ENCODE measurements around the gene MRPL54.
"Not testable (repeated sequence)": the region's sequence is repeated elsewhere in the genome, so short reads cannot be mapped to it uniquely, and the experiment has no call there.

MRPL54 gene

GRCh38 chr19:3743486-3743885 lies 19.0 kb upstream of the MRPL54 start:
- DNase-seq = no peak

DNA sequence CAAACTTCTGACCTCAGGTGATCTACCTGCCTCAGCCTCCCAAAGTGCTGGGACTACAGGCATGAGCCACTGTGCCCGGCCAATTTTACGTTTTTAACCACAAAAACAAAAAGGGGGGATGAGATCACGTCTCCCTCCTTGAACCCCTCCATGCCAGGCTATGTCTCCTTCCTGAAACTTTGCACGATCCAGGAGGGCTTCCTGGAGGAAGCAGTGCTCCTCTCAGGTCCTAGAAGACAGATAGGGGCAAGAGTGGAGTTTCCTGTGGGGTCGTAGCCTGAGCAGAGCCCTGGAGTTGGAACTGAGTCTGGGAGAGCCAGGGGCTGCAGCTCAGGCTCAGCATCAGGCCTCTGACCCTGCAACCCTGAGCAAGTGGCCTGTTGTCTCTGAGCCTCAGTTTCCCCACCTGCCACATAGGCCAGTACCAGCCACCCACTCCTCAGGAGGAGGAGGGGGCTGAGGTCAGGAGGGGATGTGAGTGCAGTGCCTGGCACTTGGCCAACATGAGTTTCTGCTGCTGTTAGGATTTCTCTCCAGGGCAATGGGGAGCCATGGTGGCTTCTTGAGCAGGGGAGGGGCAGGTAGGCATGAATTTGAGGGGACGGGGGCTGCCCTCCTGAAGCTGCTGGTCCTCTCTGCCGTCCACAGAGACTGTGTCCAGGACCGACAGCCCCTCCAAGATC lies 17.0 kb upstream of the MRPL54 start:
- no peak for DNase-seq

- no peak for DNase-seq
Measured at GRCh38 chr19:3746371-3747056, 16.0 kb upstream of the MRPL54 start.

DNA sequence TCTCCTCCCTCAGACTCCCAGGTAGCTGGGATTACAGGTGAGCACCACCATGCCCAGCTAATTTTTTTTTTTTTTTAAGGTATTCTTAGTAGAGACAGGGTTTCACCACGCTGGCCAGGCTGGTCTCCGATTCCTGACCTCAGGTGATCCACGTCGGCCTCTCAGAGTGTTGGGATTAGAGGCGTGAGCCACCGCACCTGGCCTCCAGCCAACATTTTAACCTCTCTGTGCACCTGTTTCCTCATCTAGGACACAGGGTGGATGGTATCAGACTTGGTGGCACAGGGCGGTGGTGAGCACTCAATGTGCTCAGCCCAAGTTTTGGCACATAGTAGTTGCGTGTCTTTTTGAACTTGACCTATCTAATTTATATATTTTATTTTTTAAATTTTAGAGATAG lies 13.5 kb upstream of the MRPL54 start:
- DNase-seq = no peak

DNA sequence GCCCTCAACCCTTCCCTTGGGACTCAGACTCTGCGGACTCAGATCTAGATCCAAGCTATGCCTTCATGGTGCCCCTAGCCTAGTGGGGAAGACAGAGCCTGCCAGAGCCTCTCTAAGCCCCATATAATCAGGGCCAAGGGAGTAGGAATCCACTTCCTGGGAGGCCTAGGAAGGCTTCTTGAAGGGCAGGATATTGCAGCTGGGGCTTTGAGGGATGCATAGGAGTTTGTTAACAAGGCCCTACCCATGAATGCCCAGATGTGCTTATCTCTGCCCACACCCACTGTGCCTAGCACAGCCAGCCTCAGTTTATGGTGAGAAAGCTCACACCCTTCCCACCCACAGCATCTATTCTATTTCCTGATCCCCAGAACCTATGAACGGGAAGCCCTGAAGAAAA lies 12.3 kb upstream of the MRPL54 start:
- DNase-seq = no peak

GRCh38 chr19:3751236-3751635 lies 11.2 kb upstream of the MRPL54 start:
- no peak for DNase-seq

DNA sequence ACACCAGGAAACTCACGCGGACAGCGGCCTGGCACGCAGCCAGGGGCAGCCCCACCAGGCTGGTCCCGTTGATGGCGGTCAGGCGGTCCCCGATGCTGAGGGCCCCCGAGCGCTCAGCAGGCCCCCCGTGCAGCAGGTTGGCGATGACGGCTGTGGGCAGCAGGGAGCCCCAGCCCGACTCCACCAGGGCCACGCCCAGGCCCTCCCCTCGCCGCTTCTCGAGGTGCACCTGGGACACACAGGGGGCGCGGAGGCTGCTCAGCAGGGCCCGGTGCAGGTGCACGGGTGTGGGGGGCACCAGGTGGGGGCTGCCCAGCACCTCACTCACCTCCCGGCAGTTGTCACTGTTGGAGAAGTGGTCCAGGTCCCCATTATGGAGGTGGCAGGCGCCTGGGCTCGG lies 10.0 kb upstream of the MRPL54 start:
- DNase-seq = no peak

DNA sequence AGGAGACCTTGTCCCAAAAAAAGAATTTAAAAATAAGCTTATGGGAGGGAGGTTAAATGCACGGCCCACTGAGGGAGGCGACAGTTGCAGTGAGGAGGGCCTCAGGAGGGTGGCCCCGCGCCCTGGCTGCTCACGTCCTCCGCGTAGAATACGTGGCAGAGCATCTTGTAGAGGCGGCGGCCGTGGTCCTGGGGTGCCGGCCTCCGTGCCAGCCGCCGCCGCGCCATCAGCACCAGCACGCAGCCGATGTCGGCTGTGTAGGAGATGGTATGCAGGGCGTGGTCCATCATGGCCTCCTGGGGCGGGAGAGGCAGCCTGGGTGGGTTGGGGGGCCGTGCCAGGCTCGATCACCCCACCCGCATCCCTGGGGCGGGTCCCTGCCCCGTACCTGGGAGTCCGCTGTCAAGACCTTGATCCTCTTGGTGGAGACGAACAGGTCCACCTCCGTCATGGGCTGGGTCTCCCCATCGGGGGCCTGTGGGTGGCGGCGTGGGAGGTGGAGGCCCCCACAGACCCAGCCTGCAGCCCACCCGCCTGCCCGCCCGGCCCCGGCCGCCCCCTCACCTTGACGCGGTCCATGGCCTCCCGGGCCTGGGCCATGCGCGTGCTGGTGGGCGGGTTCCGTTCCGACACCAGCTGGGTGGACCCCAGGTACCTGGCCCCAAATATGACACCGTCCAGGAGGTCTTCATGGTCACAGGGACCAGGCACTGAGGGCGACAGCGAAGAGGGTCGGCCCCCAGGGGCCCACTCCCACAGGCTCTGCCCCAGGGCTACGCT lies 8.7 kb upstream of the MRPL54 start:
- no peak for DNase-seq

- DNase-seq = not testable (repeated sequence)
Measured at GRCh38 chr19:3757705-3758104, 4.8 kb upstream of the MRPL54 start.

GRCh38 chr19:3758297-3758696 lies 4.2 kb upstream of the MRPL54 start:
- DNase-seq = not testable (repeated sequence)

- DNase-seq = no peak
Measured at GRCh38 chr19:3759482-3760254, 2.8 kb upstream of the MRPL54 start.

GRCh38 chr19:3760871-3761361 lies 1.6 kb upstream of the MRPL54 start:
- DNase-seq = no peak

DNA sequence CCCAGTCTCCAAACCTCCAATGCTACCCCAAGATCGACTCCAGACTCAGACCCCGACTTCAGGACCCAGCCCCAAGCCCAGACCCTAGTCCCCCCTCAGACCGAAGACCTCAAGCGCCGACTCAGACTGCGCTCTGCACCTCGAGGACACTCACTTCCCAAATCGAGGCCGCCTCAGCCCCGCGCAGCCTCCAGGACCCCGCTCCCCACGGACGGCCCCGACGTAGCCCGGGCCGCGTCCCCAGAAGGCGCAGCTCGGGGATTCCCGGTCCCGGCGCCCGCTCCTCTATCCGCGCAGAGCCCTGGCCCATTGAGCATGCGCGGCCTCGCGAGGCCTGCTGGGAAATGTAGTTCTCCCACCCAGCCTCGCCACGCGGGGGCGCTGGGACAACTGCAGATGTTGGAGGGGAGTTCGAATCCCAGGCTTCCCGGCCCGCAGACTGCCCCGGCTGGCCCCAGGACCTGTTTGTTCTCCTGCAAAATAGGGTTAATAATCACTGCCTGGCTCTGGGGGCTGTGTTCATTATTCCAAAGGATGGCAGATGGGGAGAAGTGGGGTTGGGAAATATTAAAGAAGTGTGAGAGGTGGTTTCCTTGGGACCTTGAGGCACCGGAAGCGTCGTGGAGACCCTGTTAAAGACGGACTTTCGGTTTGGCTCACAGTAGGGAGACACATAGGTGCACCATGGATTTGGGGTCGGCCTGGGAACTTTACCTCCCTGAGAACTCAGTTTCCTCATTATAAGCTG lies 926 bp upstream of the MRPL54 start, which contains the start of gene APBA3:
APBA3 (minus strand) TSS at position 311 of the 748 bp plus-strand sequence. CDS start 1,428 bp downstream, outside the sequence.
- DNase-seq = peak; percentile 97

DNA sequence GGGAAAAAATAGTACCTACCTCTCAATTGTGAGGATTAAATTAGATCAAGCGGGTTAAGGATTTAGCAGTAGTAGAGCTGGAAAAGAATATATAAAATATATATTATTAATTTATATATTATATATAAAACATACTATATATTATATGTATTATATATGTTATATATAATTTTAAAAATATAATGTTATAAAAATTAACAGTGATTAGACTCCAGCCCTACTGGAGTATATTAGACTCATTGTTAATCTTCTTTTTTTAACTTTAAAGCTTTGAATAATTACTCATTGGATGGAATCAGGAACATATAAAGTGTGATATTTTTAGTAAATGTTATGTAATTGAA lies 380 bp upstream of the MRPL54 start:
- no peak for DNase-seq

GRCh38 chr19:3765121-3765520 lies 2.6 kb downstream of the MRPL54 start:
- DNase-seq = no peak

- DNase-seq = not testable (repeated sequence)
Measured at GRCh38 chr19:3765757-3766156, 3.3 kb downstream of the MRPL54 start.

DNA sequence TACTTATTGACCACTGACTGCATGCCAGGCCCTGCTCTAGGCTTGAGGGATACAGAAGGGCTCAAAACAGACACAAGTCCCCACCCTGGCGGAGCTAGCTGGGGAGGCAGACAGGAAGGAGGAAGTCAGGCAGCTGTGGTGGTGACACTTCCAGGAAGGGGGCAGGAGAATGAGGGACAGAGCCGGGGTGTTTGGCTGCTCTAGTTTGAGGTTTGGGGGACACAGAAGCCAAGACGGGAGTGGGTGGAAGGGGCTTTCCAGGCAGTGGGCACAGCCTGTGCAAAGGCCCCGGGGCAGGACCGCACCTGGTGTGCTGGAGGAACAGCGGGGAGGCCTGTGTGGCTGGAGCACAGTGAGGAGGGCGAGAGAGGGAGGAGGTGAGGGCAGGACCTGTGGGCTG lies 4.0 kb downstream of the MRPL54 start:
- no peak for DNase-seq

GRCh38 chr19:3767050-3767449 lies 4.6 kb downstream of the MRPL54 start:
- no peak for DNase-seq

- no peak for DNase-seq
Measured at GRCh38 chr19:3768015-3768747, 5.7 kb downstream of the MRPL54 start.

DNA sequence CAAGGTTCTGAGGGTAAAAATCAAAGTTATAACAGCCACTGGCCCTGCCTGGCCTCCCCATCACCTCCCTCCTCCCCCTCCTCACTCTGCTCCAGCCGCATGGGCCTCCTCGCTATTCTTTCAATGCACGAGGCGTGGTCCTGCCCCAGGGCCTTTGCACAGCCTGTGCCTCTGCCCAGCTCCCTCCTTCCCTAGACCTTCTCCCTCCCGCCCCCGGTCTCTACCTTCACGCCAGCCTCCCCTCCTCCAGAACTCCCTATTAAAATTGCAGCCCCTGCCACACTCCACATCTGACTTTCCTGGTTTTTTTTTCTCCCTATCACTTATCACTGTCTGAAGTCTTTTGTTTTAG lies 6.2 kb downstream of the MRPL54 start:
- no peak for DNase-seq

- no peak for DNase-seq
Measured at GRCh38 chr19:3769494-3769893, 7.0 kb downstream of the MRPL54 start.

Measured in activated CD4-positive, CD25-positive, alpha-beta regulatory T cell treated with anti-CD3 and anti-CD28 coated beads, Interleukin-2, amount 50 U/mL, for 72 hours (primary cell).